Muscle of arm (tissue), 14 donors: ENCODE measurements around the gene TRAPPC2B. TPM values are rescaled to one million over a fixed set of nuclear protein-coding genes. Genes with fewer than 3 reads are reported as not detected.

Source experiments
- DNase-seq: peaks from one replicate; pipeline ENCODE4 v3.0.0-alpha.2; 2013
- long read RNA-seq, 11 donors: transcript quantifications; one replicate each; lab custom pipeline, GENCODE V29; 2026
- polyA plus RNA-seq, 12 donors: library from polyadenylated mRNA; unstranded; fragments of 120-200 nt; gene quantifications; one replicate each; pipeline ENCODE4 v1.2.1, GENCODE V29; 2013; ENCODE audit not compliant: insufficient read length in 12 of 12

TRAPPC2B gene
- polyA plus RNA-seq, result 10 to 100 TPM in 10 of 12 donors, not detected in 2; 12.0 to 18.6 (median 15.0) TPM
- long read RNA-seq, donor 1, transcript TRAPPC2B-201 (2 exons, 732 nt), result major isoform, 27 of 36 reads
- long read RNA-seq, donor 1, transcript TRAPPC2B-202 (1 exons, 1,743 nt), result minor isoform, 9 of 36 reads
- long read RNA-seq, donor 1, partial matches to known transcripts, result 0 of 36 reads
- long read RNA-seq, donor 1, other reads (novel, unspliced or antisense), result 0 of 36 reads
- long read RNA-seq, donor 2, transcript TRAPPC2B-202 (1 exons, 1,743 nt), result minor isoform, 7 of 20 reads
- long read RNA-seq, donor 2, transcript TRAPPC2B-201 (2 exons, 732 nt), result major isoform, 13 of 20 reads
- long read RNA-seq, donor 2, partial matches to known transcripts, result 0 of 20 reads
- long read RNA-seq, donor 2, other reads (novel, unspliced or antisense), result 0 of 20 reads
- long read RNA-seq, donor 3, transcript TRAPPC2B-201 (2 exons, 732 nt), result major isoform, 9 of 17 reads
- long read RNA-seq, donor 3, transcript TRAPPC2B-202 (1 exons, 1,743 nt), result minor isoform, 8 of 17 reads
- long read RNA-seq, donor 3, partial matches to known transcripts, result 0 of 17 reads
- long read RNA-seq, donor 3, other reads (novel, unspliced or antisense), result 0 of 17 reads
- long read RNA-seq, donor 4, transcript TRAPPC2B-202 (1 exons, 1,743 nt), result minor isoform, 6 of 13 reads
- long read RNA-seq, donor 4, transcript TRAPPC2B-201 (2 exons, 732 nt), result major isoform, 7 of 13 reads
- long read RNA-seq, donor 4, partial matches to known transcripts, result 0 of 13 reads
- long read RNA-seq, donor 4, other reads (novel, unspliced or antisense), result 0 of 13 reads
- long read RNA-seq, donor 5, transcript TRAPPC2B-202 (1 exons, 1,743 nt), result minor isoform, 8 of 22 reads
- long read RNA-seq, donor 5, transcript TRAPPC2B-201 (2 exons, 732 nt), result major isoform, 14 of 22 reads
- long read RNA-seq, donor 5, partial matches to known transcripts, result 0 of 22 reads
- long read RNA-seq, donor 5, other reads (novel, unspliced or antisense), result 0 of 22 reads
- long read RNA-seq, donor 6, transcript TRAPPC2B-202 (1 exons, 1,743 nt), result major isoform, 10 of 19 reads
- long read RNA-seq, donor 6, transcript TRAPPC2B-201 (2 exons, 732 nt), result minor isoform, 9 of 19 reads
- long read RNA-seq, donor 6, partial matches to known transcripts, result 0 of 19 reads
- long read RNA-seq, donor 6, other reads (novel, unspliced or antisense), result 0 of 19 reads
- long read RNA-seq, donor 7, transcript TRAPPC2B-202 (1 exons, 1,743 nt), result major isoform, 7 of 13 reads
- long read RNA-seq, donor 7, transcript TRAPPC2B-201 (2 exons, 732 nt), result minor isoform, 6 of 13 reads
- long read RNA-seq, donor 7, partial matches to known transcripts, result 0 of 13 reads
- long read RNA-seq, donor 7, other reads (novel, unspliced or antisense), result 0 of 13 reads
- long read RNA-seq, donor 8, transcript TRAPPC2B-201 (2 exons, 732 nt), result major isoform, 23 of 38 reads
- long read RNA-seq, donor 8, transcript TRAPPC2B-202 (1 exons, 1,743 nt), result minor isoform, 15 of 38 reads
- long read RNA-seq, donor 8, partial matches to known transcripts, result 0 of 38 reads
- long read RNA-seq, donor 8, other reads (novel, unspliced or antisense), result 0 of 38 reads
- long read RNA-seq, donor 9, transcript TRAPPC2B-202 (1 exons, 1,743 nt), result minor isoform, 10 of 22 reads
- long read RNA-seq, donor 9, transcript TRAPPC2B-201 (2 exons, 732 nt), result major isoform, 12 of 22 reads
- long read RNA-seq, donor 9, partial matches to known transcripts, result 0 of 22 reads
- long read RNA-seq, donor 9, other reads (novel, unspliced or antisense), result 0 of 22 reads
- long read RNA-seq, donor 10, transcript TRAPPC2B-202 (1 exons, 1,743 nt), result minor isoform, 5 of 21 reads
- long read RNA-seq, donor 10, transcript TRAPPC2B-201 (2 exons, 732 nt), result major isoform, 16 of 21 reads
- long read RNA-seq, donor 10, partial matches to known transcripts, result 0 of 21 reads
- long read RNA-seq, donor 10, other reads (novel, unspliced or antisense), result 0 of 21 reads
- long read RNA-seq, donor 11, transcript TRAPPC2B-201 (2 exons, 732 nt), result major isoform, 19 of 28 reads
- long read RNA-seq, donor 11, transcript TRAPPC2B-202 (1 exons, 1,743 nt), result minor isoform, 9 of 28 reads
- long read RNA-seq, donor 11, partial matches to known transcripts, result 0 of 28 reads
- long read RNA-seq, donor 11, other reads (novel, unspliced or antisense), result 0 of 28 reads

- DNase-seq, result peak; percentile 100
Observed at GRCh38 chr19:57362997-57363687, at the start of gene TRAPPC2B, which contains the start of gene ZNF547. TRAPPC2B (plus strand) TSS chr19:57363551; CDS start chr19:57364834, 1,283 bp downstream. ZNF547 (plus strand) TSS chr19:57363551; CDS start chr19:57368556, 5,005 bp downstream.

GRCh38 chr19:57314146-57314545 lies 49.2 kb upstream of the TRAPPC2B start:
- no peak for DNase-seq

GRCh38 chr19:57317503-57317902 lies 45.8 kb upstream of the TRAPPC2B start:
- DNase-seq, result no peak

- DNase-seq, result no peak
Observed at GRCh38 chr19:57319869-57320179, 43.5 kb upstream of the TRAPPC2B start.

- DNase-seq, result peak; percentile 98
Observed at GRCh38 chr19:57320180-57321084, 42.9 kb upstream of the TRAPPC2B start, which contains the start of gene ZNF543. ZNF543 (plus strand) TSS chr19:57320472; CDS start chr19:57320854, 382 bp downstream.

GRCh38 chr19:57321116-57321515 lies 42.2 kb upstream of the TRAPPC2B start:
- DNase-seq, result no peak

GRCh38 chr19:57321751-57322150 lies 41.6 kb upstream of the TRAPPC2B start:
- no peak for DNase-seq

GRCh38 chr19:57324992-57325391 lies 38.4 kb upstream of the TRAPPC2B start:
- no peak for DNase-seq

- no peak for DNase-seq
Observed at GRCh38 chr19:57327993-57328392, 35.4 kb upstream of the TRAPPC2B start.

- DNase-seq, result no peak
Observed at GRCh38 chr19:57334191-57334590, 29.2 kb upstream of the TRAPPC2B start.

GRCh38 chr19:57338877-57339276 lies 24.5 kb upstream of the TRAPPC2B start:
- no peak for DNase-seq

GRCh38 chr19:57342582-57342981 lies 20.8 kb upstream of the TRAPPC2B start:
- no peak for DNase-seq

- no peak for DNase-seq
Observed at GRCh38 chr19:57348136-57348535, 15.2 kb upstream of the TRAPPC2B start.

- peak; percentile 97 for DNase-seq
Observed at GRCh38 chr19:57350877-57351805, 12.2 kb upstream of the TRAPPC2B start, which contains the start of gene ZNF304. ZNF304 (plus strand) TSS chr19:57351271; CDS start chr19:57351665, 394 bp downstream.

GRCh38 chr19:57351867-57352266 lies 11.5 kb upstream of the TRAPPC2B start:
- no peak for DNase-seq

GRCh38 chr19:57355916-57356315 lies 7.4 kb upstream of the TRAPPC2B start:
- DNase-seq, result no peak

GRCh38 chr19:57357406-57357805 lies 5.9 kb upstream of the TRAPPC2B start:
- DNase-seq, result no peak
